Activated CD4-positive, alpha-beta memory T cell treated with anti-CD3 and anti-CD28 coated beads for 36 hours (primary cell): ENCODE data around the gene ZNF549. TPM values are rescaled to one million over a fixed set of nuclear protein-coding genes. Genes with fewer than 3 reads are reported as not detected.
"Not testable (repeated sequence)": the region's sequence is repeated elsewhere in the genome, so short reads cannot be mapped to it uniquely, and the experiment has no call there.

Source experiments
- CTCF ChIA-PET: fragments of 350-600 bp; sonication (Branson Sonifier 250); formaldehyde crosslinking; loops from one replicate; lab custom pipeline; 2021; ENCODE audit warnings: antibody characterized with exemption, inconsistent platforms; lab: Charles Lee
- POLR2A ChIA-PET: fragments of 350-600 bp; sonication (Branson Sonifier 250); formaldehyde crosslinking; loops from one replicate; lab custom pipeline; 2021; ENCODE audit warnings: antibody characterized with exemption; lab: Charles Lee
- DNase-seq: peaks from one replicate; pipeline ENCODE4 v3.0.0-alpha.2; 2020
- H3K27ac Mint-ChIP-seq: one replicate; pipeline ENCODE4 v1.8.0; 2021; ENCODE audit warnings: mixed read lengths
- H3K27me3 Mint-ChIP-seq: one replicate; pipeline ENCODE4 v1.8.0; 2021; ENCODE audit warnings: mixed read lengths
- H3K36me3 Mint-ChIP-seq: one replicate; pipeline ENCODE4 v1.8.0; 2021; ENCODE audit warnings: mixed read lengths
- H3K4me1 Mint-ChIP-seq: one replicate; pipeline ENCODE4 v1.8.0; 2021; ENCODE audit warnings: low read depth, mixed read lengths
- H3K4me3 Mint-ChIP-seq: one replicate; pipeline ENCODE4 v1.8.0; 2021; ENCODE audit warnings: mild to moderate bottlenecking, mixed read lengths
- H3K9me3 Mint-ChIP-seq: one replicate; pipeline ENCODE4 v1.8.0; 2021; ENCODE audit warnings: mixed read lengths
- intact Hi-C: fragments of 100-400 bp; cut with micrococcal nuclease; formaldehyde crosslinking; loops from one replicate; pipeline ENCODE4 v1.15.1; 2023
- total RNA-seq, 2 experiments: library from RNA; stranded (reverse); gene quantifications; one replicate each; pipeline ENCODE4 v1.2.3, GENCODE V29; 2021

ZNF549 gene
- total RNA-seq: 1 to 10 TPM; 2.9 to 3.4 TPM

- CTCF ChIA-PET: no interaction called here
- Mint-ChIP-seq H3K4me1 (peaks cover 18% of the 10 kb centered on the region), H3K4me3 (peak within 1 kb of the TSS; percentile 85), H3K27me3 (no peaks in the 10 kb centered on the region), H3K9me3 (peaks cover 57% of the 10 kb centered on the region), H3K36me3 (peaks cover 44% of the 10 kb centered on the region), H3K27ac (peak within 1 kb of the TSS; percentile 54)
- POLR2A ChIA-PET: no interaction called here
- intact Hi-C loops: loop anchor here (1.0 kb wide), 6 partner anchors 10 to 656 kb away; partner anchors contain the start of genes ZNF274, ZNF460, ZNF749 and ZNF773
- DNase-seq: peak; percentile 94
Observed at GRCh38 chr19:57527136-57527881, at the start of gene ZNF549. Gene ZNF549 (plus strand): TSS chr19:57527356. CDS start chr19:57527574, 218 bp downstream.

GRCh38 chr19:57487477-57488298 lies 39.5 kb upstream of the ZNF549 start, which contains the start of gene ZNF419:
Gene ZNF419 (plus strand): TSS chr19:57487750. CDS start chr19:57487951, 201 bp downstream.
- Mint-ChIP-seq H3K27ac (peak within 1 kb of the TSS; percentile 63), H3K4me3 (peak within 1 kb of the TSS; percentile 58), H3K36me3 (peaks cover 35% of the 10 kb centered on the region), H3K9me3 (peaks cover 29% of the 10 kb centered on the region), H3K4me1 (peaks cover 11% of the 10 kb centered on the region)
- DNase-seq: peak; percentile 94
- CTCF ChIA-PET: interaction anchor here (0.9 kb wide), 1 partner anchor 15 kb away, joined by 3 read pairs; no protein-coding TSS in a partner anchor
- intact Hi-C loops: loop anchor here (1.0 to 5.0 kb wide), 3 partner anchors 40 to 295 kb away; partner anchors contain the start of genes ZNF264, ZNF416 and ZNF549
- H3K27me3 Mint-ChIP-seq: not testable (repeated sequence)
- POLR2A ChIA-PET: interaction anchor here (1.0 kb wide), 1 partner anchor 12 kb away, joined by 3 read pairs; the partner anchor contains the start of gene ZNF773

- H3K27me3 Mint-ChIP-seq, POLR2A ChIA-PET, CTCF ChIA-PET, H3K27ac Mint-ChIP-seq, DNase-seq: not testable (repeated sequence)
- peaks cover 11% of the 10 kb centered on the region for H3K4me1 Mint-ChIP-seq
- H3K9me3 Mint-ChIP-seq: peaks cover 34% of the 10 kb centered on the region
- intact Hi-C loops: loop anchor here (1.0 to 5.0 kb wide), 2 partner anchors 39 to 296 kb away; partner anchors contain the start of genes ZNF264 and ZNF549
- peak overlapping the region; percentile 58 for H3K4me3 Mint-ChIP-seq
- H3K36me3 Mint-ChIP-seq: peaks cover 40% of the 10 kb centered on the region
Observed at GRCh38 chr19:57488299-57488644, 38.9 kb upstream of the ZNF549 start.

- POLR2A ChIA-PET: interaction anchor here (0.5 to 1.2 kb wide), 2 partner anchors 12 to 496 kb away, joined by 3 read pairs; partner anchors contain the start of gene ZNF419
- Mint-ChIP-seq H3K9me3 (peaks cover 68% of the 10 kb centered on the region), H3K27ac (peak overlapping the region; percentile 79), H3K36me3 (peaks cover 52% of the 10 kb centered on the region), H3K4me1 (peaks cover 17% of the 10 kb centered on the region), H3K4me3 (peak overlapping the region; percentile 78)
- H3K27me3 Mint-ChIP-seq, DNase-seq, CTCF ChIA-PET: not testable (repeated sequence)
- intact Hi-C loops: loop anchor here (1.0 kb wide), 2 partner anchors 28 to 64 kb away; partner anchors contain the start of genes ZNF549 and ZNF749
Observed at GRCh38 chr19:57499332-57499679, 27.9 kb upstream of the ZNF549 start.

GRCh38 chr19:57499680-57500395 lies 27.3 kb upstream of the ZNF549 start, which contains the start of gene ZNF773:
Gene ZNF773 (plus strand): TSS chr19:57499938. CDS start chr19:57500081, 143 bp downstream.
- POLR2A ChIA-PET: interaction anchor here (0.5 to 1.2 kb wide), 2 partner anchors 12 to 496 kb away, joined by 3 read pairs; partner anchors contain the start of gene ZNF419
- H3K27me3 Mint-ChIP-seq, CTCF ChIA-PET: not testable (repeated sequence)
- Mint-ChIP-seq H3K9me3 (peaks cover 66% of the 10 kb centered on the region), H3K4me1 (peaks cover 17% of the 10 kb centered on the region), H3K27ac (peak within 1 kb of the TSS; percentile 79), H3K4me3 (peak within 1 kb of the TSS; percentile 78), H3K36me3 (peaks cover 49% of the 10 kb centered on the region)
- intact Hi-C loops: loop anchor here (1.0 kb wide), 2 partner anchors 27 to 65 kb away; partner anchors contain the start of genes ZNF549 and ZNF749
- peak; percentile 97 for DNase-seq

- POLR2A ChIA-PET, H3K27me3 Mint-ChIP-seq, intact Hi-C loops, CTCF ChIA-PET, DNase-seq: not testable (repeated sequence)
- peaks cover 17% of the 10 kb centered on the region for H3K4me1 Mint-ChIP-seq
- H3K27ac Mint-ChIP-seq: peak overlapping the region; percentile 72
- H3K9me3 Mint-ChIP-seq: peaks cover 66% of the 10 kb centered on the region
- peak overlapping the region; percentile 78 for H3K4me3 Mint-ChIP-seq
- peaks cover 49% of the 10 kb centered on the region for H3K36me3 Mint-ChIP-seq
Observed at GRCh38 chr19:57500400-57500799, 26.8 kb upstream of the ZNF549 start.

- POLR2A ChIA-PET: no interaction called here
- H3K36me3 Mint-ChIP-seq: peaks cover 83% of the 10 kb centered on the region
Observed at GRCh38 chr19:57506163-57506562, 21.0 kb upstream of the ZNF549 start.

GRCh38 chr19:57511484-57511883 lies 15.7 kb upstream of the ZNF549 start:
- Mint-ChIP-seq H3K27me3 (no peaks in the 10 kb centered on the region), H3K27ac (no peak overlapping the region), H3K36me3 (peaks cover 83% of the 10 kb centered on the region), H3K4me3 (no peak overlapping the region), H3K4me1 (no peaks in the 10 kb centered on the region), H3K9me3 (peaks cover 79% of the 10 kb centered on the region)
- DNase-seq: no peak
- CTCF ChIA-PET: no interaction called here
- POLR2A ChIA-PET: no interaction called here
- intact Hi-C loops: no loop called here

More at GRCh38 chr19:57506163-57506562, 21.0 kb upstream of the ZNF549 start:
- Mint-ChIP-seq H3K4me1 (peaks cover 2% of the 10 kb centered on the region), H3K27ac (no peak overlapping the region), H3K9me3 (peaks cover 72% of the 10 kb centered on the region), H3K27me3 (no peaks in the 10 kb centered on the region), H3K4me3 (no peak overlapping the region)
- no peak for DNase-seq
- CTCF ChIA-PET: no interaction called here
- intact Hi-C loops: no loop called here

GRCh38 chr19:57512845-57513244 lies 14.3 kb upstream of the ZNF549 start:
- POLR2A ChIA-PET: no interaction called here
- Mint-ChIP-seq H3K4me1 (no peaks in the 10 kb centered on the region), H3K36me3 (peaks cover 82% of the 10 kb centered on the region), H3K4me3 (no peak overlapping the region), H3K27ac (no peak overlapping the region), H3K9me3 (peaks cover 78% of the 10 kb centered on the region), H3K27me3 (no peaks in the 10 kb centered on the region)
- no peak for DNase-seq
- intact Hi-C loops: no loop called here
- CTCF ChIA-PET: no interaction called here

GRCh38 chr19:57515255-57515654 lies 11.9 kb upstream of the ZNF549 start:
- Mint-ChIP-seq H3K4me3 (no peak overlapping the region), H3K27me3 (no peaks in the 10 kb centered on the region), H3K9me3 (peaks cover 76% of the 10 kb centered on the region), H3K27ac (no peak overlapping the region), H3K36me3 (peaks cover 71% of the 10 kb centered on the region), H3K4me1 (no peaks in the 10 kb centered on the region)
- CTCF ChIA-PET: no interaction called here
- no peak for DNase-seq
- intact Hi-C loops: no loop called here
- POLR2A ChIA-PET: no interaction called here

- peaks cover 72% of the 10 kb centered on the region for H3K9me3 Mint-ChIP-seq
- CTCF ChIA-PET, DNase-seq: not testable (repeated sequence)
Observed at GRCh38 chr19:57518021-57518420, 9.1 kb upstream of the ZNF549 start.

More at GRCh38 chr19:57518021-57518420, 9.1 kb upstream of the ZNF549 start:
- H3K27me3 Mint-ChIP-seq, H3K27ac Mint-ChIP-seq, intact Hi-C loops, H3K4me3 Mint-ChIP-seq, H3K4me1 Mint-ChIP-seq, POLR2A ChIA-PET: not testable (repeated sequence)
- peaks cover 59% of the 10 kb centered on the region for H3K36me3 Mint-ChIP-seq
